OCI-LY7 (cell line): Measurements from ENCODE around the gene SGSM1. TPM values are rescaled to one million over a fixed set of nuclear protein-coding genes. Genes with fewer than 3 reads are reported as not detected.

Experiments used
- BruUV-seq: library from RNA; stranded (reverse); fragments of 400-500 nt; replicated peaks from 2 replicates; lab custom pipeline; 2021; lab: Mats Ljungman, UMichigan
- CTCF ChIA-PET: fragments of 300-600 bp; sonication (Branson Sonifier 250); formaldehyde crosslinking; loops from one replicate; lab custom pipeline; 2022; ENCODE audit warnings: antibody characterized with exemption; ENCODE audit not compliant: unreplicated experiment; lab: Charles Lee
- POLR2A ChIA-PET: fragments of 300-600 bp; sonication (Branson Sonifier 250); formaldehyde crosslinking; loops from one replicate; lab custom pipeline; 2022; ENCODE audit warnings: antibody characterized with exemption; lab: Charles Lee
- DNase-seq: peaks from one replicate; pipeline ENCODE4 v3.0.0-alpha.2; 2015; ENCODE audit warnings: low spot score
- H2AFZ ChIP-seq: fragments of 200-600 bp; sonication (generic), shearing (Covaris generic); 2 replicates; pipeline ENCODE4 v1.6.1; 2014; ENCODE audit warnings: mild to moderate bottlenecking, antibody characterized with exemption, low read length, moderate library complexity
- H3K27ac ChIP-seq: fragments of 200-600 bp; sonication (generic); 2 replicates; pipeline ENCODE4 v1.5.1; 2014; ENCODE audit warnings: mixed run types, low read depth, mild to moderate bottlenecking, moderate library complexity, low read length, inconsistent platforms; ENCODE audit not compliant: poor library complexity, severe bottlenecking
- H3K36me3 ChIP-seq: fragments of 200-600 bp; sonication (generic); 2 replicates; pipeline ENCODE4 v1.6.1; 2014; ENCODE audit warnings: mild to moderate bottlenecking, antibody characterized with exemption, low read length, moderate library complexity, mixed read lengths; ENCODE audit not compliant: insufficient read depth
- H3K4me1 ChIP-seq: fragments of 200-600 bp; sonication (generic); 2 replicates; pipeline ENCODE4 v1.5.1; 2014; ENCODE audit warnings: mild to moderate bottlenecking, low read length; ENCODE audit not compliant: insufficient read depth, poor library complexity, severe bottlenecking
- H3K4me2 ChIP-seq: fragments of 200-600 bp; sonication (generic); 2 replicates; pipeline ENCODE4 v1.6.1; 2014; ENCODE audit warnings: mild to moderate bottlenecking, low read length
- H3K4me3 ChIP-seq: fragments of 200-600 bp; sonication (generic); 2 replicates; pipeline ENCODE4 v1.5.1; 2014; ENCODE audit warnings: mild to moderate bottlenecking, low read depth, low read length; ENCODE audit not compliant: poor library complexity, severe bottlenecking
- H3K79me2 ChIP-seq: fragments of 200-600 bp; sonication (generic); 2 replicates; pipeline ENCODE4 v1.6.1; 2016; ENCODE audit warnings: low read depth, mild to moderate bottlenecking, low read length, moderate library complexity, mixed read lengths; ENCODE audit not compliant: insufficient read depth
- H3K9me2 ChIP-seq: fragments of 200-600 bp; sonication (generic); 2 replicates; pipeline ENCODE4 v1.6.1; 2016; ENCODE audit warnings: mild to moderate bottlenecking, low read length, mixed read lengths; ENCODE audit not compliant: insufficient read depth
- H3K9me3 ChIP-seq: fragments of 200-600 bp; sonication (generic); 2 replicates; pipeline ENCODE4 v1.6.1; 2014; ENCODE audit warnings: mild to moderate bottlenecking, mixed run types, low read length, mixed read lengths
- H4K20me1 ChIP-seq: fragments of 200-600 bp; sonication (generic); 2 replicates; pipeline ENCODE4 v1.6.1; 2014; ENCODE audit warnings: mild to moderate bottlenecking, antibody characterized with exemption, low read length, moderate library complexity, mixed read lengths; ENCODE audit not compliant: insufficient read depth
- EZH2phosphoT487 ChIP-seq: fragments of 200-600 bp; sonication (generic); IDR thresholded peaks from 2 replicates; pipeline ENCODE4 v1.6.1; 2018; ENCODE audit warnings: low read depth, borderline replicate concordance, mild to moderate bottlenecking, mixed run types, antibody characterized with exemption, low read length, moderate library complexity, mixed read lengths
- intact Hi-C: fragments of 100-400 bp; cut with micrococcal nuclease; formaldehyde crosslinking; loops from one replicate; pipeline ENCODE4 v1.10.0; 2022; ENCODE audit not compliant: unreplicated experiment
- total RNA-seq, 2 experiments: library from RNA; depleted of rRNA in 1 of 2; stranded (reverse); fragments of >200 nt in 1 of 2; shearing (Covaris generic) in 1 of 2; gene quantifications; 2 replicates each; pipeline ENCODE4 v1.2.3, GENCODE V29; 2014 to 2022
- TF ChIP-seq, protein P1 (sequence below): fragments of 200-600 bp; sonication (generic); conservative IDR thresholded peaks from 2 replicates; pipeline ENCODE4 v1.5.1; 2014; ENCODE audit warnings: mild to moderate bottlenecking, antibody characterized with exemption, low read length, moderate library complexity, mixed read lengths

Gene SGSM1
- total RNA-seq, 2 experiments from 2014 or later: not detected

DNA sequence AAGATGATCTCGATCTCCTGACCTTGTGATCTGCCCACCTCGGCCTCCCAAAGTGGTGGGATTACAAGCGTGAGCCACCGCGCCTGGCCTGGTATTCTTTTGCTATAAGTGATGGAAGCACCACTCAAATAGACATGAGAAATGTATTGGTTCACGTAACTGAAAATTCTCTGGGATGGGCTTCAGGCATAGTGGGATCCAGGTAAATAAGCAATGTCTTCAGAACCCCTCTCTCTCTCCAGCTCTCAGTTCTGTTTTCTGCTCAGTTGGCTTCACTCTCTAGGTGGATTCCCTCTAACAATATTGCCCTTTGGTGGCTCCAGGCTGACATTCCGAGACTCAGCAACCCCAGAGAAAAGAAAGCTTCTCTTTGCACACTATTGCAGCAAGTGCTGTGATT lies 141.4 kb downstream of the SGSM1 start:
- no peaks in the 10 kb centered on the region for H4K20me1 ChIP-seq
- no peaks in the 10 kb centered on the region for H3K9me3 ChIP-seq
- H3K9me2 ChIP-seq: no peaks in the 10 kb centered on the region
- CTCF ChIA-PET: no interaction called here
- H3K27ac ChIP-seq: no peak overlapping the region
- DNase-seq: no peak
- H2AFZ ChIP-seq: no peak overlapping the region
- TF ChIP-seq, protein P1, sequence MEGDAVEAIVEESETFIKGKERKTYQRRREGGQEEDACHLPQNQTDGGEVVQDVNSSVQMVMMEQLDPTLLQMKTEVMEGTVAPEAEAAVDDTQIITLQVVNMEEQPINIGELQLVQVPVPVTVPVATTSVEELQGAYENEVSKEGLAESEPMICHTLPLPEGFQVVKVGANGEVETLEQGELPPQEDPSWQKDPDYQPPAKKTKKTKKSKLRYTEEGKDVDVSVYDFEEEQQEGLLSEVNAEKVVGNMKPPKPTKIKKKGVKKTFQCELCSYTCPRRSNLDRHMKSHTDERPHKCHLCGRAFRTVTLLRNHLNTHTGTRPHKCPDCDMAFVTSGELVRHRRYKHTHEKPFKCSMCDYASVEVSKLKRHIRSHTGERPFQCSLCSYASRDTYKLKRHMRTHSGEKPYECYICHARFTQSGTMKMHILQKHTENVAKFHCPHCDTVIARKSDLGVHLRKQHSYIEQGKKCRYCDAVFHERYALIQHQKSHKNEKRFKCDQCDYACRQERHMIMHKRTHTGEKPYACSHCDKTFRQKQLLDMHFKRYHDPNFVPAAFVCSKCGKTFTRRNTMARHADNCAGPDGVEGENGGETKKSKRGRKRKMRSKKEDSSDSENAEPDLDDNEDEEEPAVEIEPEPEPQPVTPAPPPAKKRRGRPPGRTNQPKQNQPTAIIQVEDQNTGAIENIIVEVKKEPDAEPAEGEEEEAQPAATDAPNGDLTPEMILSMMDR: no peak
- no peak for TF ChIP-seq EZH2phosphoT487
- no peak overlapping the region for H3K4me2 ChIP-seq
- H3K4me1 ChIP-seq: no peaks in the 10 kb centered on the region
- H3K4me3 ChIP-seq: no peak overlapping the region
- POLR2A ChIA-PET: no interaction called here
- no TSS peak for BruUV-seq
- intact Hi-C loops: no loop called here
- no peaks in the 10 kb centered on the region for H3K79me2 ChIP-seq
- H3K36me3 ChIP-seq: no peaks in the 10 kb centered on the region

DNA sequence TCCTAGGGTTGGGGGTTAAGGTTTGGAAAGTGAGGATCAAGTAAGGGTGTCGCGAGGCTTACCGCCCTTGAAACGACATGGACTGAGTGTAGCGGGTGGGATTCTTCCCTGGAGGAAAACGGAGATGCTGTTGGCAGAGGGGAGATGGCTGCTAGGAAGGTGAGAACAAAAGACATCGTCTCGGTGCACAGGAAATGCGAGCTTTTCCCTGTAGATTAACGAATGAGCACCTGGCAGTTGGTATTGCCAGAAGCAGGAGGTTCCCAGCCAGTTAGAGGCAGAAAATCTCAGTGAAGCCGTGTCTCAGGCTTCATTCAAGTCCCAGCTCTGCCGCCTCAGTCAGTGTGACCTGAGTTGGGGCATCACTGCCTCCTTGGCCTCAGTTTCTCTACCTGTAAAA lies 141.9 kb downstream of the SGSM1 start:
- H3K27ac ChIP-seq: no peak overlapping the region
- no peaks in the 10 kb centered on the region for H3K9me2 ChIP-seq
- H2AFZ ChIP-seq: no peak overlapping the region
- TF ChIP-seq, protein P1: no peak
- TF ChIP-seq EZH2phosphoT487: no peak
- H3K9me3 ChIP-seq: no peaks in the 10 kb centered on the region
- H3K4me1 ChIP-seq: no peaks in the 10 kb centered on the region
- H3K4me3 ChIP-seq: no peak overlapping the region
- DNase-seq: no peak
- no peaks in the 10 kb centered on the region for H3K36me3 ChIP-seq
- no peak overlapping the region for H3K4me2 ChIP-seq
- no peaks in the 10 kb centered on the region for H3K79me2 ChIP-seq
- BruUV-seq: no TSS peak
- CTCF ChIA-PET: no interaction called here
- POLR2A ChIA-PET: no interaction called here
- H4K20me1 ChIP-seq: no peaks in the 10 kb centered on the region
- intact Hi-C loops: no loop called here

DNA sequence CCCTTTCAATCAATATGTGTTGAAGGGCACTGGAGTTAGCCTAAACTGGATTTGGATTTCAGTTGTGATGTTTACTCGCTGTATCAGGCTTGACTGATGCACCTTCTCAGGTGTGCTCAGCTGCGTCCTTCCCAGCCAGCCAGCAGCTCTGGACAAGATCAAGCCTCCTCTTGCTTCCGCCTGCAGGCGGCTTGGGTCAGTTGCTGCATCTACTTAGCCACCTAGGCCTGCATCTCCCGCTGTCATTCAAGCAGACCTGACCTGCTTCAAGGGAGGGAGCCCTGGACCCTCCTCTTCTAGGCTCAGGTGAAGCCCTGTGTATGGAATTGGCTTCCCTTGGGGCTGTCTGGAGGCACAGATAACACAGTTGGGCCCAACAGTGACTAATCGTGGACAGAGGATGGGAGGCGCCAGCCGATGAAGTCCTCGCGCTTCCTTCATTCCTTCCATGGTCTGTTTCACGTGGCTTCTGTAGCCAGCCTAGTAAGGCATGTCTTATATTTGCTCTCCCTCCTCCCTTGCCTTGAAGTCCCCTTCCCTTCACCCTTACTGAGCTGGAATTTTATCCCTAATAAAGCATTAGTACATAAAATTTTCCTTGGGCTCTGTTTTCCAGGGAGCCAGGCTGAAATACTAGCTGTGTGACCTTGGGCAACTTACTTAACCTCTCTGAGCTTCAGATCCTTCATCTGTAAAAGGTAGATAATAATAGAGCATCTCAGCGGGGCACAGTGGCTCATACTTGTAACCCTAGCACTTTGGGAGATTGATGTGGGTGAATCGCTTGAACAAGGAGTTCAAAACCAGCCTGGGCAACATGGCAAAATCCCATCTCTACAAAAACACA lies 142.6 kb downstream of the SGSM1 start:
- ChIA-PET CTCF (no interaction called here), POLR2A (no interaction called here)
- no peaks in the 10 kb centered on the region for H3K9me2 ChIP-seq
- intact Hi-C loops: no loop called here
- no peak overlapping the region for H3K27ac ChIP-seq
- no peaks in the 10 kb centered on the region for H3K4me1 ChIP-seq
- no peaks in the 10 kb centered on the region for H3K36me3 ChIP-seq
- no peak overlapping the region for H3K4me3 ChIP-seq
- no peaks in the 10 kb centered on the region for H4K20me1 ChIP-seq
- H3K4me2 ChIP-seq: no peak overlapping the region
- DNase-seq: no peak
- TF ChIP-seq, protein P1: no peak
- TF ChIP-seq EZH2phosphoT487: no peak
- no TSS peak for BruUV-seq
- H3K79me2 ChIP-seq: no peaks in the 10 kb centered on the region
- no peak overlapping the region for H2AFZ ChIP-seq
- H3K9me3 ChIP-seq: no peaks in the 10 kb centered on the region
